ENCODE measurements around the gene MAP3K21. TPM values are rescaled to one million over a fixed set of nuclear protein-coding genes. Genes with fewer than 3 reads are reported as not detected.

MAP3K21 gene
- total RNA-seq, 1 donor from 2014 or later, result 11.0 TPM

- no peak for DNase-seq (ENCODE audit: low read depth)
- no peak overlapping the region for H3K4me3 ChIP-seq (ENCODE audit: low read depth, low read length)
- no peak for TF ChIP-seq CTCF (conservative IDR thresholded peaks at IDR 0.05; ENCODE audit: low read depth, low read length)
Measured at GRCh38 chr1:233355841-233356704, 28.5 kb downstream of the MAP3K21 start.

- DNase-seq (ENCODE audit: low read depth), result no peak
- no peak overlapping the region for H3K4me3 ChIP-seq (ENCODE audit: low read depth, low read length)
- no peak for TF ChIP-seq CTCF (conservative IDR thresholded peaks at IDR 0.05; ENCODE audit: low read depth, low read length)
Measured at GRCh38 chr1:233356705-233356987, 29.1 kb downstream of the MAP3K21 start.

GRCh38 chr1:233357595-233358397, 30.3 kb downstream of the MAP3K21 start:
- TF ChIP-seq CTCF (conservative IDR thresholded peaks at IDR 0.05; ENCODE audit: low read depth, low read length), result no peak
- DNase-seq (ENCODE audit: low read depth), result no peak
- H3K4me3 ChIP-seq (ENCODE audit: low read depth, low read length), result no peak overlapping the region

- DNase-seq (ENCODE audit: low read depth), result peak; percentile 74
- no peak for TF ChIP-seq CTCF (conservative IDR thresholded peaks at IDR 0.05; ENCODE audit: low read depth, low read length)
- H3K4me3 ChIP-seq (ENCODE audit: low read depth, low read length), result no peak overlapping the region
Measured at GRCh38 chr1:233359431-233359830, 31.9 kb downstream of the MAP3K21 start.

GRCh38 chr1:233359905-233360304, 32.4 kb downstream of the MAP3K21 start:
- no peak for DNase-seq (ENCODE audit: low read depth)
- no peak for TF ChIP-seq CTCF (conservative IDR thresholded peaks at IDR 0.05; ENCODE audit: low read depth, low read length)
- no peak overlapping the region for H3K4me3 ChIP-seq (ENCODE audit: low read depth, low read length)

- no peak for DNase-seq (ENCODE audit: low read depth)
- no peak overlapping the region for H3K4me3 ChIP-seq (ENCODE audit: low read depth, low read length)
- no peak for TF ChIP-seq CTCF (conservative IDR thresholded peaks at IDR 0.05; ENCODE audit: low read depth, low read length)
Measured at GRCh38 chr1:233360525-233361102, 33.1 kb downstream of the MAP3K21 start.
